Adrenal gland (tissue), 5 donors: Measurements from ENCODE around the gene RALGAPA1.

Experiments
- CTCF ChIP-seq, 6 experiments: fragments of 450-650 bp in 4 of 6; fragments of 200-600 bp in 2 of 6; sonication (generic) in 1 of 6; IDR thresholded peaks; 1 replicate in 5 of 6; 2 replicates in 1 of 6; pipeline versions ENCODE4 v1.5.1 to v1.8.0; 2016 to 2021; ENCODE audit warnings: antibody characterized with exemption in 6 of 6, mild to moderate bottlenecking in 2 of 6, moderate library complexity in 1 of 6
- POLR2A ChIP-seq, 2 donors: fragments of 450-650 bp; IDR thresholded peaks; one replicate each; pipeline ENCODE4 v1.6.1; 2017; ENCODE audit warnings: antibody characterized with exemption in 2 of 2, mild to moderate bottlenecking in 2 of 2, moderate library complexity in 1 of 2
- donor health status: DM: no; HTN: no; CAD: no.

GRCh38 chr14:35819591-35820540, 10.8 kb upstream of the RALGAPA1 start:
- TF ChIP-seq CTCF (IDR thresholded peaks at IDR 0.05) (no peak), POLR2A (IDR thresholded peaks at IDR 0.05) (no peak)
